Measurements from ENCODE around the gene PTPRK. TPM values are rescaled to one million over a fixed set of nuclear protein-coding genes. Genes with fewer than 3 reads are reported as not detected.

PTPRK gene
- total RNA-seq, 1 experiment from 2014 or later: 94.4 TPM

DNA sequence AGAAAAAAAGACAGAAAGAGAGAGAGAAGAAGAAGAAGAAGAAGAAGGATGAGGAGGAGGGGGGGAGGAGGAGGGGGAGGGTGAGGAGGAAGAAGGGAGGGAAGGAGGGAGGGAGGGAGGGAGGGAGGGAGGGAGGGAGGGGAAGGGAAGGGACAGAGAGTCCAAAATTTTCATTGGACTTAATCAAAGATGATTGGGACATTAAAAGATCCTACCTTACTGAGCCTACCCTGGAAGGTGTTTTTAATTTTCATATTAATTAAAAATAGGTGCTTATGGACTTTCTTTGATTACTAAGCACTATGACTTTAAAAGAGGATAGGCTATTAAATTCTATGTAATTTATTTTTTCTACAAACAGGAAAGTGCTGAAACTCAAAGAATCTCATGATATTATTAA is 319.6 kb downstream of the PTPRK start:
- no TSS peak for BruUV-seq (replicated peaks)
- no peak for TF ChIP-seq CTCF (IDR thresholded peaks at IDR 0.05; ENCODE audit: insufficient read depth in 1 of 2, low read depth in 1 of 2, low read length in 1 of 2, severe bottlenecking in 1 of 2, unreplicated experiment in 1 of 2)
- H3K9me3 Mint-ChIP-seq (ENCODE audit: unreplicated experiment): peaks cover 12% of the 10 kb centered on the region
- no peak overlapping the region for H3K27ac Mint-ChIP-seq (ENCODE audit: unreplicated experiment)
- no peaks in the 10 kb centered on the region for H3K27me3 Mint-ChIP-seq (ENCODE audit: insufficient read depth, unreplicated experiment)
- Histone ChIP-seq H3K36me3 (ENCODE audit: control insufficient read depth, insufficient read depth, low read length) (no peaks in the 10 kb centered on the region), H3K27me3 (replicated peaks; ENCODE audit: control insufficient read depth, insufficient read depth, low read length) (no peaks in the 10 kb centered on the region), H3K4me3 (ENCODE audit: low read depth, low read length) (no peak overlapping the region), H3K9me3 (no peaks in the 10 kb centered on the region; the same call in 1 of the 2 replicates), H3K4me1 (peaks cover 12% of the 10 kb centered on the region)
- CTCF ChIA-PET: no interaction called here
- peaks cover 12% of the 10 kb centered on the region for H3K4me1 Mint-ChIP-seq (ENCODE audit: low read depth, unreplicated experiment)
- peaks cover 14% of the 10 kb centered on the region for H3K36me3 Mint-ChIP-seq (ENCODE audit: insufficient read depth, unreplicated experiment)
- no peak overlapping the region for H3K4me3 Mint-ChIP-seq (ENCODE audit: unreplicated experiment)
- POLR2A ChIA-PET: no interaction called here
- DNase-seq: no peak
- intact Hi-C loops (cut with micrococcal nuclease; ENCODE audit: unreplicated experiment): no loop called here

GRCh38 chr6:128199461-128199860 is 320.9 kb downstream of the PTPRK start:
- CTCF ChIA-PET: no interaction called here
- BruUV-seq (replicated peaks): no TSS peak
- no peaks in the 10 kb centered on the region for H3K27me3 ChIP-seq (replicated peaks; ENCODE audit: control insufficient read depth, insufficient read depth, low read length)
- no peak overlapping the region for H3K4me3 ChIP-seq (ENCODE audit: low read depth, low read length)
- intact Hi-C loops (cut with micrococcal nuclease; ENCODE audit: unreplicated experiment): no loop called here
- H3K9me3 Mint-ChIP-seq (ENCODE audit: unreplicated experiment): peaks cover 1% of the 10 kb centered on the region
- no peaks in the 10 kb centered on the region for H3K36me3 ChIP-seq (ENCODE audit: control insufficient read depth, insufficient read depth, low read length)
- H3K4me1 ChIP-seq: peaks cover 2% of the 10 kb centered on the region
- POLR2A ChIA-PET: no interaction called here
- no peak for DNase-seq
- TF ChIP-seq CTCF (IDR thresholded peaks at IDR 0.05; ENCODE audit: insufficient read depth in 1 of 2, low read depth in 1 of 2, low read length in 1 of 2, severe bottlenecking in 1 of 2, unreplicated experiment in 1 of 2): no peak
- H3K27me3 Mint-ChIP-seq (ENCODE audit: insufficient read depth, unreplicated experiment): no peaks in the 10 kb centered on the region
- H3K9me3 ChIP-seq: no peaks in the 10 kb centered on the region; the same call in 1 of the 2 replicates
- peaks cover 3% of the 10 kb centered on the region for H3K4me1 Mint-ChIP-seq (ENCODE audit: low read depth, unreplicated experiment)
- peaks cover 6% of the 10 kb centered on the region for H3K36me3 Mint-ChIP-seq (ENCODE audit: insufficient read depth, unreplicated experiment)
- H3K27ac Mint-ChIP-seq (ENCODE audit: unreplicated experiment): no peak overlapping the region
- no peak overlapping the region for H3K4me3 Mint-ChIP-seq (ENCODE audit: unreplicated experiment)

- H3K27ac Mint-ChIP-seq (ENCODE audit: unreplicated experiment): no peak overlapping the region
- H3K36me3 ChIP-seq (ENCODE audit: control insufficient read depth, insufficient read depth, low read length): no peaks in the 10 kb centered on the region
- H3K36me3 Mint-ChIP-seq (ENCODE audit: insufficient read depth, unreplicated experiment): peaks cover 6% of the 10 kb centered on the region
- ChIA-PET POLR2A (no interaction called here), CTCF (no interaction called here)
- TF ChIP-seq CTCF (IDR thresholded peaks at IDR 0.05; ENCODE audit: insufficient read depth in 1 of 2, low read depth in 1 of 2, low read length in 1 of 2, severe bottlenecking in 1 of 2, unreplicated experiment in 1 of 2): no peak
- no peak overlapping the region for H3K4me3 Mint-ChIP-seq (ENCODE audit: unreplicated experiment)
- no peaks in the 10 kb centered on the region for H3K9me3 Mint-ChIP-seq (ENCODE audit: unreplicated experiment)
- H3K4me3 ChIP-seq (ENCODE audit: low read depth, low read length): no peak overlapping the region
- no TSS peak for BruUV-seq (replicated peaks)
- intact Hi-C loops (cut with micrococcal nuclease; ENCODE audit: unreplicated experiment): no loop called here
- no peaks in the 10 kb centered on the region for H3K9me3 ChIP-seq
- peaks cover 6% of the 10 kb centered on the region for H3K4me1 Mint-ChIP-seq (ENCODE audit: low read depth, unreplicated experiment)
- H3K27me3 Mint-ChIP-seq (ENCODE audit: insufficient read depth, unreplicated experiment): no peaks in the 10 kb centered on the region
- no peaks in the 10 kb centered on the region for H3K4me1 ChIP-seq
- DNase-seq: no peak
- no peaks in the 10 kb centered on the region for H3K27me3 ChIP-seq (replicated peaks; ENCODE audit: control insufficient read depth, insufficient read depth, low read length)
These were observed 327.4 kb downstream of the PTPRK start for GRCh38 chr6:128192972-128193371.

Data from Caco-2 (cell line).